Transverse colon (tissue), 4 donors: ENCODE results near the gene CHCHD3.

ENCODE experiments used
- CTCF ChIP-seq, 5 experiments: fragments of 200-600 bp in 3 of 5; fragments of 450-650 bp in 2 of 5; sonication (generic) in 3 of 5; IDR thresholded peaks; 1 replicate in 2 of 5; 2 replicates in 3 of 5; pipeline ENCODE4 v1.5.1; 2016 to 2017; ENCODE audit warnings: antibody characterized with exemption in 5 of 5, inconsistent platforms in 3 of 5, mild to moderate bottlenecking in 2 of 5, moderate library complexity in 1 of 5
- EP300 ChIP-seq: sonication (generic); formaldehyde crosslinking; IDR thresholded peaks from one replicate; pipeline ENCODE4 v1.6.1; 2017; ENCODE audit warnings: antibody characterized with exemption, low read depth
- POLR2AphosphoS5 ChIP-seq, 3 donors: sonication (generic); formaldehyde crosslinking; IDR thresholded peaks; one replicate each; pipeline ENCODE4 v1.6.1; 2016; ENCODE audit warnings: antibody characterized with exemption in 3 of 3

GRCh38 chr7:133027397-133027796, 54.5 kb downstream of the CHCHD3 start:
- TF ChIP-seq POLR2AphosphoS5 (IDR thresholded peaks at IDR 0.05) (no peak), CTCF (IDR thresholded peaks at IDR 0.05) (no peak), EP300 (no peak)
